Activated naive CD4-positive, alpha-beta T cell treated with anti-CD3 and anti-CD28 coated beads, Interleukin-2, amount 50 U/mL, for 24 hours (primary cell): ENCODE data around the gene THAP8.
A peak's percentile ranks its signal among the peaks of the same experiment; 100 is the strongest.

Experiments used
- H3K27ac Mint-ChIP-seq: one replicate; pipeline ENCODE4 v1.8.0; 2021; ENCODE audit warnings: mild to moderate bottlenecking, mixed read lengths
- H3K27me3 Mint-ChIP-seq: one replicate; pipeline ENCODE4 v1.8.0; 2021; ENCODE audit warnings: mixed read lengths
- H3K36me3 Mint-ChIP-seq: one replicate; pipeline ENCODE4 v1.8.0; 2021; ENCODE audit warnings: mixed read lengths
- H3K4me1 Mint-ChIP-seq: one replicate; pipeline ENCODE4 v1.8.0; 2021; ENCODE audit warnings: mixed read lengths
- H3K4me3 Mint-ChIP-seq: one replicate; pipeline ENCODE4 v1.8.0; 2021; ENCODE audit warnings: mild to moderate bottlenecking, mixed read lengths
- H3K9me3 Mint-ChIP-seq: one replicate; pipeline ENCODE4 v1.8.0; 2021; ENCODE audit warnings: mixed read lengths

The THAP8 gene

GRCh38 chr19:36054119-36054732, at the start of gene THAP8:
Gene THAP8, minus strand, starts transcription at chr19:36054285. Its CDS starts 68 bp downstream, at chr19:36054217.
- H3K4me1 Mint-ChIP-seq: peaks cover 15% of the 10 kb centered on the region
- H3K27ac Mint-ChIP-seq: peak within 1 kb of the TSS; percentile 97
- H3K9me3 Mint-ChIP-seq: no peaks in the 10 kb centered on the region
- H3K36me3 Mint-ChIP-seq: no peaks in the 10 kb centered on the region
- H3K4me3 Mint-ChIP-seq: peak within 1 kb of the TSS; percentile 98
- no peaks in the 10 kb centered on the region for H3K27me3 Mint-ChIP-seq

- no peaks in the 10 kb centered on the region for H3K4me1 Mint-ChIP-seq
- H3K27me3 Mint-ChIP-seq: no peaks in the 10 kb centered on the region
- H3K27ac Mint-ChIP-seq: no peak overlapping the region
- no peaks in the 10 kb centered on the region for H3K36me3 Mint-ChIP-seq
- no peaks in the 10 kb centered on the region for H3K9me3 Mint-ChIP-seq
- no peak overlapping the region for H3K4me3 Mint-ChIP-seq
Measured at GRCh38 chr19:36103040-36103626, 49.0 kb upstream of the THAP8 start.

GRCh38 chr19:36101550-36102327, 47.7 kb upstream of the THAP8 start:
- Mint-ChIP-seq H3K27ac (no peak overlapping the region), H3K9me3 (no peaks in the 10 kb centered on the region)

GRCh38 chr19:36100476-36100875, 46.4 kb upstream of the THAP8 start:
- Mint-ChIP-seq H3K27ac (no peak overlapping the region), H3K4me1 (no peaks in the 10 kb centered on the region), H3K9me3 (no peaks in the 10 kb centered on the region), H3K4me3 (no peak overlapping the region), H3K27me3 (no peaks in the 10 kb centered on the region), H3K36me3 (no peaks in the 10 kb centered on the region)

More at GRCh38 chr19:36101550-36102327, 47.7 kb upstream of the THAP8 start:
- Mint-ChIP-seq H3K4me1 (no peaks in the 10 kb centered on the region), H3K4me3 (no peak overlapping the region), H3K27me3 (no peaks in the 10 kb centered on the region), H3K36me3 (no peaks in the 10 kb centered on the region)

GRCh38 chr19:36099166-36099785, 45.2 kb upstream of the THAP8 start:
- Mint-ChIP-seq H3K4me1 (no peaks in the 10 kb centered on the region), H3K36me3 (no peaks in the 10 kb centered on the region), H3K9me3 (no peaks in the 10 kb centered on the region), H3K27ac (no peak overlapping the region), H3K27me3 (no peaks in the 10 kb centered on the region), H3K4me3 (no peak overlapping the region)

GRCh38 chr19:36097036-36097435, 43.0 kb upstream of the THAP8 start:
- H3K9me3 Mint-ChIP-seq: no peaks in the 10 kb centered on the region
- no peak overlapping the region for H3K4me3 Mint-ChIP-seq
- no peaks in the 10 kb centered on the region for H3K36me3 Mint-ChIP-seq
- H3K27ac Mint-ChIP-seq: no peak overlapping the region
- no peaks in the 10 kb centered on the region for H3K27me3 Mint-ChIP-seq
- no peaks in the 10 kb centered on the region for H3K4me1 Mint-ChIP-seq

- no peaks in the 10 kb centered on the region for H3K9me3 Mint-ChIP-seq
- H3K4me3 Mint-ChIP-seq: no peak overlapping the region
- H3K4me1 Mint-ChIP-seq: no peaks in the 10 kb centered on the region
- H3K27me3 Mint-ChIP-seq: no peaks in the 10 kb centered on the region
- H3K27ac Mint-ChIP-seq: no peak overlapping the region
- no peaks in the 10 kb centered on the region for H3K36me3 Mint-ChIP-seq
Measured at GRCh38 chr19:36093687-36094086, 39.6 kb upstream of the THAP8 start.

- H3K4me3 Mint-ChIP-seq: no peak overlapping the region
- H3K9me3 Mint-ChIP-seq: no peaks in the 10 kb centered on the region
- no peaks in the 10 kb centered on the region for H3K27me3 Mint-ChIP-seq
- no peaks in the 10 kb centered on the region for H3K4me1 Mint-ChIP-seq
- H3K27ac Mint-ChIP-seq: no peak overlapping the region
- H3K36me3 Mint-ChIP-seq: peaks cover 2% of the 10 kb centered on the region
Measured at GRCh38 chr19:36093146-36093662, 39.1 kb upstream of the THAP8 start.

GRCh38 chr19:36092566-36092965, 38.5 kb upstream of the THAP8 start:
- peaks cover 2% of the 10 kb centered on the region for H3K36me3 Mint-ChIP-seq
- H3K4me3 Mint-ChIP-seq: no peak overlapping the region
- no peak overlapping the region for H3K27ac Mint-ChIP-seq
- no peaks in the 10 kb centered on the region for H3K27me3 Mint-ChIP-seq
- H3K9me3 Mint-ChIP-seq: no peaks in the 10 kb centered on the region
- H3K4me1 Mint-ChIP-seq: no peaks in the 10 kb centered on the region

GRCh38 chr19:36090910-36091695, 37.0 kb upstream of the THAP8 start:
- Mint-ChIP-seq H3K4me3 (no peak overlapping the region), H3K27ac (no peak overlapping the region)

GRCh38 chr19:36089847-36090246, 35.8 kb upstream of the THAP8 start:
- Mint-ChIP-seq H3K4me1 (no peaks in the 10 kb centered on the region), H3K27ac (no peak overlapping the region), H3K9me3 (no peaks in the 10 kb centered on the region), H3K36me3 (peaks cover 2% of the 10 kb centered on the region), H3K4me3 (no peak overlapping the region), H3K27me3 (no peaks in the 10 kb centered on the region)

More at GRCh38 chr19:36090910-36091695, 37.0 kb upstream of the THAP8 start:
- Mint-ChIP-seq H3K36me3 (peaks cover 2% of the 10 kb centered on the region), H3K4me1 (no peaks in the 10 kb centered on the region), H3K27me3 (no peaks in the 10 kb centered on the region), H3K9me3 (no peaks in the 10 kb centered on the region)

GRCh38 chr19:36086326-36086725, 32.2 kb upstream of the THAP8 start:
- no peaks in the 10 kb centered on the region for H3K27me3 Mint-ChIP-seq
- H3K27ac Mint-ChIP-seq: no peak overlapping the region
- no peaks in the 10 kb centered on the region for H3K9me3 Mint-ChIP-seq
- H3K4me1 Mint-ChIP-seq: no peaks in the 10 kb centered on the region
- peaks cover 5% of the 10 kb centered on the region for H3K36me3 Mint-ChIP-seq
- no peak overlapping the region for H3K4me3 Mint-ChIP-seq

- Mint-ChIP-seq H3K36me3 (peaks cover 5% of the 10 kb centered on the region), H3K4me1 (no peaks in the 10 kb centered on the region), H3K27me3 (no peaks in the 10 kb centered on the region), H3K27ac (no peak overlapping the region), H3K9me3 (no peaks in the 10 kb centered on the region), H3K4me3 (no peak overlapping the region)
Measured at GRCh38 chr19:36084231-36085009, 30.3 kb upstream of the THAP8 start.

GRCh38 chr19:36082916-36083315, 28.8 kb upstream of the THAP8 start:
- Mint-ChIP-seq H3K36me3 (peaks cover 5% of the 10 kb centered on the region), H3K4me3 (no peak overlapping the region), H3K9me3 (no peaks in the 10 kb centered on the region), H3K27me3 (no peaks in the 10 kb centered on the region), H3K4me1 (no peaks in the 10 kb centered on the region), H3K27ac (no peak overlapping the region)
